ENCODE results near the gene KCNQ5.

Gene KCNQ5

GRCh38 chr6:72649032-72649984 is 27.4 kb downstream of the KCNQ5 start:
- TF ChIP-seq, protein P1, sequence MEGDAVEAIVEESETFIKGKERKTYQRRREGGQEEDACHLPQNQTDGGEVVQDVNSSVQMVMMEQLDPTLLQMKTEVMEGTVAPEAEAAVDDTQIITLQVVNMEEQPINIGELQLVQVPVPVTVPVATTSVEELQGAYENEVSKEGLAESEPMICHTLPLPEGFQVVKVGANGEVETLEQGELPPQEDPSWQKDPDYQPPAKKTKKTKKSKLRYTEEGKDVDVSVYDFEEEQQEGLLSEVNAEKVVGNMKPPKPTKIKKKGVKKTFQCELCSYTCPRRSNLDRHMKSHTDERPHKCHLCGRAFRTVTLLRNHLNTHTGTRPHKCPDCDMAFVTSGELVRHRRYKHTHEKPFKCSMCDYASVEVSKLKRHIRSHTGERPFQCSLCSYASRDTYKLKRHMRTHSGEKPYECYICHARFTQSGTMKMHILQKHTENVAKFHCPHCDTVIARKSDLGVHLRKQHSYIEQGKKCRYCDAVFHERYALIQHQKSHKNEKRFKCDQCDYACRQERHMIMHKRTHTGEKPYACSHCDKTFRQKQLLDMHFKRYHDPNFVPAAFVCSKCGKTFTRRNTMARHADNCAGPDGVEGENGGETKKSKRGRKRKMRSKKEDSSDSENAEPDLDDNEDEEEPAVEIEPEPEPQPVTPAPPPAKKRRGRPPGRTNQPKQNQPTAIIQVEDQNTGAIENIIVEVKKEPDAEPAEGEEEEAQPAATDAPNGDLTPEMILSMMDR (IDR thresholded peaks at IDR 0.05; ENCODE audit: insufficient read depth, low read depth, low read length, missing control alignments): no peak
- DNase-seq (ENCODE audit: low read depth): peak; percentile 82
- no peak overlapping the region for H3K4me3 ChIP-seq (ENCODE audit: low read length)

- no peak overlapping the region for H3K4me3 ChIP-seq (ENCODE audit: low read length)
- peak; percentile 39 for DNase-seq (ENCODE audit: low read depth)
- TF ChIP-seq, protein P1 (IDR thresholded peaks at IDR 0.05; ENCODE audit: insufficient read depth, low read depth, low read length, missing control alignments): no peak
Observed at GRCh38 chr6:72650081-72650745, 28.3 kb downstream of the KCNQ5 start.

DNA sequence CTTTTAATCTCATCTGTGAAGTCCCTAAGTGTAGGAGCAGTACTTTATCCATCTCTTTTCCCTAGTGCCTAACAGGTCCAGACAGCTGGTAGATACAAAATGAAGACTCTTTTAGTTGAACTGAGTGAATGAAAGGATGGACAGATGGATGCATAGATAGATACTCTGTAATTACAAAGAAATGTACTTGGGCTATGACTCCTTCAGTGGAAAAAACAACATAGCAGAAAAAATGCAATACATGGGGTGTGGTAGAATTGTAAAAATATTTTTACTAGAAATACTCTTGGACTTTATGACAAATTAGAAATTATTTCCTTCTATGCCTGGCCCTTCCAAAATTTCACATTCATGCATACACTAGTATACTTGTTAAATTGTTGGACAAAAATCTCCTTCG is 29.3 kb downstream of the KCNQ5 start:
- H3K4me3 ChIP-seq (ENCODE audit: low read length): no peak overlapping the region
- no peak for DNase-seq (ENCODE audit: low read depth)
- TF ChIP-seq, protein P1 (IDR thresholded peaks at IDR 0.05; ENCODE audit: insufficient read depth, low read depth, low read length, missing control alignments): no peak

GRCh38 chr6:72651967-72652956 is 30.4 kb downstream of the KCNQ5 start:
- TF ChIP-seq, protein P1 (IDR thresholded peaks at IDR 0.05; ENCODE audit: insufficient read depth, low read depth, low read length, missing control alignments): no peak
- no peak overlapping the region for H3K4me3 ChIP-seq (ENCODE audit: low read length)
- DNase-seq (ENCODE audit: low read depth): no peak

GRCh38 chr6:72653026-72653425 is 31.2 kb downstream of the KCNQ5 start:
- DNase-seq (ENCODE audit: low read depth): no peak
- H3K4me3 ChIP-seq (ENCODE audit: low read length): no peak overlapping the region
- TF ChIP-seq, protein P1 (IDR thresholded peaks at IDR 0.05; ENCODE audit: insufficient read depth, low read depth, low read length, missing control alignments): no peak

GRCh38 chr6:72654071-72654621 is 32.3 kb downstream of the KCNQ5 start:
- DNase-seq (ENCODE audit: low read depth): no peak
- TF ChIP-seq, protein P1 (IDR thresholded peaks at IDR 0.05; ENCODE audit: insufficient read depth, low read depth, low read length, missing control alignments): no peak

More at GRCh38 chr6:72654071-72654621, 32.3 kb downstream of the KCNQ5 start:
- no peak overlapping the region for H3K4me3 ChIP-seq (ENCODE audit: low read length)

Measured in epithelial cell of esophagus (primary cell).